ENCODE measurements around the gene CDK18. TPM values are rescaled to one million over a fixed set of nuclear protein-coding genes. Genes with fewer than 3 reads are reported as not detected.
A peak's percentile ranks its signal among the peaks of the same experiment; 100 is the strongest.

CDK18 gene
- total and polyA plus RNA-seq, 12 donors, result 41.4 to 199 (median 159) TPM

- H3K4me1 ChIP-seq, result peaks cover 49 to 98% (median 93%) of the 10 kb centered on the region in 9 donors
- DNase-seq (no peak), ATAC-seq (peak in 4 of 8 donors; percentile 5 to 66 (median 16))
- no peak overlapping the region for H3K4me3 ChIP-seq
- no peaks in the 10 kb centered on the region for H3K36me3 ChIP-seq
- H3K27me3 ChIP-seq, result no peaks in the 10 kb centered on the region
- H3K9me3 ChIP-seq, result no peaks in the 10 kb centered on the region
- H3K27ac ChIP-seq, result peak overlapping the region in 9 of 10 donors; percentile 66 to 94 (median 88)
- 68 to 72% methylated on average over 7 of the region's 7 CpGs for WGBS, 2 donors
- no peak for TF ChIP-seq CTCF (IDR thresholded peaks at IDR 0.05)
- intact Hi-C loops (cut with DNase I), result no loop called here
Measured at GRCh38 chr1:205514211-205515142, 10.0 kb downstream of the CDK18 start.

- ATAC-seq (peak; percentile 12 to 59 (median 39)), DNase-seq (peak; percentile 60 to 68)
- intact Hi-C loops (cut with DNase I), result no loop called here
- H3K4me3 ChIP-seq, result no peak overlapping the region
- H3K36me3 ChIP-seq, result no peaks in the 10 kb centered on the region
- H3K27ac ChIP-seq, result peak overlapping the region in 9 of 10 donors; percentile 58 to 94 (median 88)
- no peaks in the 10 kb centered on the region for H3K27me3 ChIP-seq
- no peaks in the 10 kb centered on the region for H3K9me3 ChIP-seq
- TF ChIP-seq CTCF (IDR thresholded peaks at IDR 0.05), result no peak
- H3K4me1 ChIP-seq, result peaks cover 52 to 100% (median 96%) of the 10 kb centered on the region in 9 donors
- 15 to 24% methylated on average over 5 of the region's 5 CpGs for WGBS, 2 donors
Measured at GRCh38 chr1:205515781-205516253, 11.3 kb downstream of the CDK18 start.

GRCh38 chr1:205516362-205516761 is 11.9 kb downstream of the CDK18 start:
- DNase-seq (no peak), ATAC-seq (no peak)
- no peaks in the 10 kb centered on the region for H3K27me3 ChIP-seq
- intact Hi-C loops (cut with DNase I), result no loop called here
- H3K4me3 ChIP-seq, result no peak overlapping the region
- H3K9me3 ChIP-seq, result no peaks in the 10 kb centered on the region
- 72 to 79% methylated on average over 4 of the region's 4 CpGs for WGBS, 2 donors
- peaks cover 52 to 100% (median 91%) of the 10 kb centered on the region in 9 donors for H3K4me1 ChIP-seq
- TF ChIP-seq CTCF (IDR thresholded peaks at IDR 0.05), result no peak
- H3K27ac ChIP-seq, result peak overlapping the region; percentile 44 to 94 (median 87)
- H3K36me3 ChIP-seq, result no peaks in the 10 kb centered on the region

GRCh38 chr1:205517288-205517687 is 12.8 kb downstream of the CDK18 start:
- ATAC-seq (peak in 1 of 8 donors; percentile 6), DNase-seq (no peak)
- H3K4me1 ChIP-seq, result peaks cover 44 to 100% (median 85%) of the 10 kb centered on the region in 9 donors
- H3K9me3 ChIP-seq, result no peaks in the 10 kb centered on the region
- H3K27ac ChIP-seq, result peak overlapping the region in 8 of 10 donors; percentile 66 to 94 (median 89)
- intact Hi-C loops (cut with DNase I), result no loop called here
- H3K36me3 ChIP-seq, result no peaks in the 10 kb centered on the region
- no peak overlapping the region for H3K4me3 ChIP-seq
- no peak for TF ChIP-seq CTCF (IDR thresholded peaks at IDR 0.05)
- H3K27me3 ChIP-seq, result no peaks in the 10 kb centered on the region
- WGBS, 2 donors, result 42 to 50% methylated on average over 3 of the region's 3 CpGs
